NCI-H510A (cell line): ENCODE measurements around the gene URB1.
A peak's percentile ranks its signal among the peaks of the same experiment; 100 is the strongest.
"Not testable (repeated sequence)": the region's sequence is repeated elsewhere in the genome, so short reads cannot be mapped to it uniquely, and the experiment has no call there.

Experiments
- DNase-seq: peaks from one replicate; lab custom pipeline; 2025; lab: John Stamatoyannopoulos, UW

URB1 gene

DNA sequence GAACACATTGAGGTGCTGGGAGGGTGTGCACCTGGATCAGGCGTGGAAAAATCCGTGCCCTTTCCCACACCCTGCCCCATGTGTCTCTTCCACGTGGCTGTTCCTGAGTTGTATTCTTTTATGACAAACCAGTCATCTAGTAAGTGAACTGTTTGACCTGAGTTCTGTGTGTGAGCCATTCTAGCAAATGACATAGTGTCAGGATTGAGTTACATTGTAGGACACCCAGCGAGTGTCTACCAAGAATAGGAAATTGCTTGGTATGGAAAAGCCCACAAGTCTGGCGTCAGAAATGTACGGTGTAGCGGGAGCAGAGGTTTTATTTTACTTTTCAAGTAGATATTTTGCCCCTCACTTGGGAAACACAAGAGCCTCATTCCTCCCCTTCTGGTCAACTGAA is 95.4 kb downstream of the URB1 start:
- no peak for DNase-seq

DNA sequence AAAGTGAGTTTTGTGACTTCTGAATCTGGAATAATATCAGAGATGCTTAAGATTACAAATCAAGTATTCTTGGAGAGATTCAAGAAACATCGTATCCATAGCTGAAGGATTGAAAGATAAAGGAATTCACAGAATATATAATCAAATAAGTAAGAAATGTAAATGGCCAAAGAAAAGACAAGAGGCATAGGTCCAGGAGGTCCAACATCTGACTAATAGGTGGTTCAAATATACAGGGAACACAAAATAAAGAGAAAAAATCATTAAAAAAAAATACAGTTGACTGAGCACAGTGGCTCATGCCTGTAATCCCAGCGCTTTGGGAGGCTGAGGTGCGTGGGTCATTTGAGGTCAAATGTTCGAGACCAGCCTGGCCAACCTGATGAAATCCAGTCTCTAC is 107.3 kb downstream of the URB1 start:
- no peak for DNase-seq

DNA sequence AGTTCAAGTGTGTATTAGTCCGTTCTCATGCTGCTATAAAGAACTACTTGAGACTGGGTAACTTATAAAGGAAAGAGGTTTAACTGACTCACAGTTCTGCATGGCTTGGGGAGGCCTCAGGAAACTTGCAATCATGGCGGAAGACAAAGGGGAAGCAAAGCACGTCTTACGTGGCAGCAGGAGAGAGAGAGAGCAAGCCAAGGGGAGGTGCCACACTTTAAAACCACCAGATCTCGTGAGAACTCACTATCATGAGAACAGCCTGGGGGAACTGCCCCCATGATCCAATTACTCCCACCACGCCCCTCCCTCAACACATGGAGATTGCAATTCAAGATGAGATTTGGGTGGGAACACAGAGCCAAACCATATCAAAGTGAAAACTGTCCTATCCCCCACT is 109.8 kb downstream of the URB1 start:
- no peak for DNase-seq

DNA sequence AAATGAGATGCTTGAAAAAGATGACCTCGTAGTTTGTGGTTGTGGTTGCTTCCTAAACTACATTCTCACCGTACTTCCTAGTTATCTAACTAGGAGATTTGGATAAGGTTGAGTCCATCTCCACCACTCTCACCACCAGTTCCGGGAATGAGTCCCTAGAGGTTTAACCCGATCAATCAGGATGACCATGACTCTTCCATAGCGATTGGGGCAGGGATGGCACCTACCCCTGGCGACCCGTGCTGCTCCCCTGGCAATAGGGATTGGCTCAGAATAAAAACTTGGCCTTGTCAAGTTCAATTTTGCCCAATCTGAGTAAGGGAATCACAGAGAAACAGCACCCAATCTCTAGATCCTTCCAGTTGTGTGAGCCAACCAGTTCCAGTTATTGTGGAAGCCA is 111.3 kb downstream of the URB1 start:
- no peak for DNase-seq

DNA sequence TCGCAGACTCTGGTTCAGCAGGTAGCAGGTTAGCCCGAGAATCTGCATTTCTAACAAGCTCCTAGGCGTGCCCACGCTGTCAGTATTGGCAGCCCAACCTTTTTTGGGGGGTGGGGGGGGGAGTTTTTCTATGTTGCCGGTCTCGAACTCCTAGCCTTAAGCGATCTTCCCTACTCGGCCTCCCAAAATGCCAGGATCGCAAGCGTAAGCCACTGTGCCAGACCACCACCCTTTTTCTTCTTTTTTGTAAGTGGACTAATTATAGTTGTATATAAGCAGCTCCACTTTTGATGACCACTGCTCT is 113.5 kb downstream of the URB1 start:
- DNase-seq = no peak

GRCh38 chr21:32278518-32279376 is 114.1 kb downstream of the URB1 start, which contains the start of gene MIS18A:
MIS18A (minus strand) TSS chr21:32279049; CDS start chr21:32279014, 35 bp downstream.
- peak; percentile 88 for DNase-seq

- no peak for DNase-seq
These were observed 114.7 kb downstream of the URB1 start for GRCh38 chr21:32278103-32278502.

DNA sequence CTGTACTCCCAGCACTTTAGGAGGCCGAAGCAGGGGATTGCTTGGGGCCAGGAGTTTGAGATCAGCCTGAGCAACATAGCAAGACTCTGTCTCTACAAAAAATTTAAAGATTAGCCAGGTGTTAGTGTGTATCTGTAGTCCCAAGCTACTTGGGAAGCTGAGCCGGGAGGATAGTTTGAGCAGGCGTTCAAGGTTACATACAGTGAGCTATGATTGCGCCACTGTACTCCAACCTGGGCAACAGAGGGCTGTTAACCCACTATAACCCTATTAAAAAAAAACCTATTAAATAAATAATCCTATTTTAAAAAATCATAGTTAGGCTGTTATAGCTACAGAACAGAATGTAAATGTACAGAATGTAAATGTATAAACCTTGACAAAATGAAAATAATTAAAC is 116.1 kb downstream of the URB1 start:
- DNase-seq = no peak

DNA sequence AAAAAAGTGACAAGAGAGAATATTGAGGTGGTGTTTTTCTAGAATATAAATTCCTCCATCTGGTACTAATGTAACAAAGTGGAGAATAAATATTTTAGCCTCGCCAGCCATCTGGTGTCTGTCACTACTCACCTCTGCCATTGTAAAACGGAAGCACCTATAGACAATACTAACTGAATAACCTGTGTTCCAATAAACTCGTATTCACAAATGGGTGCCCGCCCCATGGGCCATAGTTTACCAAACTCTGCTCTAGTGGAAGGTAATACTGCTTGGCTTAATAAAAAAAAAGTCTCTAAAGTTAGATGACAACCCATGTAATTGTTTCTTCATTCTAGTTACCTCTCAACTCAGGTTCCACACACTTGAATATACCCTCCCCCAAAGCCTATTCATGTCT is 122.1 kb downstream of the URB1 start:
- no peak for DNase-seq

DNA sequence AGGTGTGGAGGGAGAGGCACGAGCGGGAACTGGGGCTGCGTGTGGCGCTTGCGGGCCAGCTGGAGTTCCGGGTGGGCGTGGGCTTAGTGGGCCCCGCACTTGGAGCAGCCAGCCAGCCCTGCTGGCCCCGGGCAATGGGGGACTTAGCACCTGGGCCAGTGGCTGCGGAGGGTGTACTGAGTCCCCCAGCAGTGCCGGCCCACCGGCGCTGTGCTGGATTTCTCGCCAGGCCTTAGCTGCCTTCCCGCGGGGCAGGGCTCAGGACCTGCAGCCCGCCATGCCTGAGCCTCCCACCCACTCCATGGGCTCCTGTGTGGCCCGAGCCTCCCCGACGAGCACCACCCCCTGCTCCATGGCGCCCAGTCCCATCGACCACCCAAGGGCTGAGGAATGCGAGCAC is 127.5 kb downstream of the URB1 start:
- not testable (repeated sequence) for DNase-seq

DNA sequence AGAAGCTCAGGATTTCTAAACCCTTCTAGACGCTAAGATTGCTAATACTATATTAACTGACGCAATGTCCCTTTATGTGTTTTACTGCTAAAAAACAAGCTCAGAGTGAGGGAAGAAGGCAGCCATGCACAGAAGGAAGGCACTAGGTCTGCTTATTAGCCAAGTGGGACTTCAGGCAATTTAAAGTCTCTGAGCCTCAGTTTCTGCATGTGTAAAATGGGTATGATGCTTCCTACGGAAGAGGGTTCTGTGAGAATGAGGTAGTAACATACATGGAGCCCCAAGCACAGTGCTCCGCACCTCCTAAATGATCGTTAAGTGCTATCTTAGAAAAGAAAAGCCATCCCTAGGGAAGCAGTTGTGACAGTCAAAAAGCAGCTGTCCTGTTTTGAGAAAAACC is 130.9 kb downstream of the URB1 start:
- no peak for DNase-seq
